GM12864 (cell line): ENCODE results near the gene UBAP2.
"Not testable (repeated sequence)": the region's sequence is repeated elsewhere in the genome, so short reads cannot be mapped to it uniquely, and the experiment has no call there.

Experiments
- DNase-seq: peaks from one replicate; pipeline ENCODE4 v3.0.0-alpha.2; 2011; ENCODE audit warnings: low read depth
- H3K4me3 ChIP-seq: 2 replicates; pipeline ENCODE4 v1.5.1; 2011; ENCODE audit warnings: mild to moderate bottlenecking, low read depth, low read length, control low read depth
- CTCF ChIP-seq: IDR thresholded peaks from 2 replicates; pipeline ENCODE4 v1.5.1; 2011; ENCODE audit warnings: low read depth, mild to moderate bottlenecking, moderate library complexity, low read length, control low read depth, inconsistent platforms; ENCODE audit errors: missing control alignments

UBAP2 gene

DNA sequence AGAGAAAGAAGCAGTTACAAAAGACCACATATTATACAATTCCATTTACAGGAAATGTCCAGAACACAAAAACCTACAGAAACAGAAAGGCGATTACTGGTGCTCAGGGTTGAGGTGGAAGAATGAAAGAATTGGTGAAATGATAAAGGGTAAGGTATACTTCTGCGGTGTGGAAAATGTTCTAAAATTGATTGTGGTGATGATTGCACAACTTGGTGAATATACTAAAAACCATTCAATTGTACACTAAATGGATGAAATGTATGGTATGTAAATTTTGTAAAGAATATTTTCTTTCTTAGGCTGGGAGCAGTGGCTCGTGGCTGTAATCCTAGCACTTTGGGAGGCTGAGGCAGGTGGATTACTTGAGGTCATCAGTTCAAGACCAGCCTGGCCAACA is 72.3 kb downstream of the UBAP2 start:
- no peak for TF ChIP-seq CTCF
- no peak for DNase-seq
- H3K4me3 ChIP-seq: no peak overlapping the region

GRCh38 chr9:33972698-33973097 is 76.0 kb downstream of the UBAP2 start:
- no peak overlapping the region for H3K4me3 ChIP-seq
- DNase-seq: no peak
- TF ChIP-seq CTCF: no peak

DNA sequence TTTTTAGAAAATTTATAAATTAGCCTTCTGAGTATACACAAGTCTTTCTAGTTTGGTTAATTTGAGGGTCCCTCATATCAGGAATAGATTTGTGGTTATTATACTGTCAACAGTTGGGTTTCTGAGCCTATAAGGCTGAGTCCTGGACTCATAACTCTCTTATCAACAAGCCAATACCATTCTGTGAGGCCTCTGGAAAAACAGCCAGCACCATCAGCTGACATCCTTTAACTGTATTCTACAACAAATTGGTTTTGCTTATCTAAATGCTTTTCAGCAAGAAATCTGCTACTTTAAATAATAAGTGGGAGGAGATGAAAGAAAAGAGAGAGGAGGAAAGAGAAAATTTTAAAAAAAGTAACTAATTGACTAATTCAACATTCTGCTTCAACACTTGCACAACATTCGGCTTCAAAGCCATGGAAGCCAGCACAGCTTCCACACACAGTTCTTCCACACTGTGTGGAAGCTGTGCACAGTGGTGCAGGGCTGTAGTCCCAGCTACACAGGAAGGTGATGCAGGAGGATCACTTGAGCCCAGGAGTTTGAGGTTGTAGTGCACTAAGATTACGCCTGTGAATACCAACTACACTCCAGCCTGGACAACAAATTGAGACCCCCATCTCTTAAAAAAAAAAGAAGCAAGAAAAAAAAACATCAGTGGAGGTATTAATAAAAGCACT is 84.5 kb downstream of the UBAP2 start:
- TF ChIP-seq CTCF: no peak
- DNase-seq: no peak
- no peak overlapping the region for H3K4me3 ChIP-seq

DNA sequence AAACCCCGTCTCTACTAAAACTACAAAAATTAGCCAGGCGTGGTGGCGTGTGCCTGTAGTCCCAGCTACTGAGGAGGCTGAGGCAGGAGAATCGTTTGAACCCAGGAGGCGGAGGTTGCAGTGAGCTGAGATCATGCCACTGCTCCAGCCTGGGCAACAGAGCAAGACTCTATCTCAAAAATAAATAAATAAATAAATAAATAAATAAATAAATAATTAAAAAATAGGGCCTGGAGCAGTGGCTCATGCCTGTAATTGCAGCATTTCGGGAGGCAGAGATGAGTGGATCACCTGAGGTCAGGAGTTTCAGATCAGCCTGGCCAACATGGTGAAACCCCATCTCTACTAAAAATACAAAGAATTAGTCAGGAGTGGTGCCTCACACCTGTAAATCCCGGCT is 86.2 kb downstream of the UBAP2 start:
- H3K4me3 ChIP-seq, DNase-seq: not testable (repeated sequence)

DNA sequence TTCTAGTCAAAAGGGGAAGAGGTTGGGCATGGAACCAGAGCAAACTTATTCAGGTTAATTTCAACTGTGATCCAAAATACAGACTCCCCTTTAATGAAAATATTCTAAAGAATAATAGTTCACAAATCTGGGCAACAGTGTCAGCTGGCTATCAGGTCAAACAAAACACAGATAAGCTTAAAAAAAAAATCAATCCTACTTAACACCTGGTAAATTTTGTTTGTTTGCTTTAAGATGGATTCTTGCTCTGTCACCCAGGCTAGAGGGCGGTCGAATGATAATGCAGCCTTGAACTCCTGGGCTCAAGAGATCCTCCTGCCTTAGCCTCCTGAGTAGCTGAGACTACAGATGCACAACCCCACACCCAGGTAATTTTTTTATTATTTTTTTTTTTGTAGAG is 89.0 kb downstream of the UBAP2 start:
- H3K4me3 ChIP-seq: no peak overlapping the region
- no peak for TF ChIP-seq CTCF
- DNase-seq: no peak

GRCh38 chr9:33956544-33956943 is 92.1 kb downstream of the UBAP2 start:
- DNase-seq: peak; percentile 19
- no peak for TF ChIP-seq CTCF
- H3K4me3 ChIP-seq: no peak overlapping the region

- TF ChIP-seq CTCF: no peak
- DNase-seq: no peak
- no peak overlapping the region for H3K4me3 ChIP-seq
These were observed 96.6 kb downstream of the UBAP2 start for GRCh38 chr9:33952066-33952465.
